DMS79 (cell line): Measurements from ENCODE around the gene NHP2.
"Not testable (repeated sequence)": the region's sequence is repeated elsewhere in the genome, so short reads cannot be mapped to it uniquely, and the experiment has no call there.

Experiments used
- DNase-seq: peaks from one replicate; lab custom pipeline; 2025; lab: John Stamatoyannopoulos, UW

NHP2 gene

GRCh38 chr5:178153530-178154340 is at the start of gene NHP2:
NHP2 (minus strand) TSS chr5:178153885; CDS start chr5:178153817, 68 bp downstream.
- peak; percentile 77 for DNase-seq

- DNase-seq: no peak
These were observed 48.9 kb upstream of the NHP2 start for GRCh38 chr5:178202541-178202940.

GRCh38 chr5:178201927-178202235 is 48.2 kb upstream of the NHP2 start:
- no peak for DNase-seq

GRCh38 chr5:178201221-178201926 is 47.7 kb upstream of the NHP2 start:
- DNase-seq: no peak

- DNase-seq: no peak
These were observed 46.1 kb upstream of the NHP2 start for GRCh38 chr5:178199581-178200434.

- no peak for DNase-seq
These were observed 45.0 kb upstream of the NHP2 start for GRCh38 chr5:178198706-178199105.

GRCh38 chr5:178198151-178198550 is 44.5 kb upstream of the NHP2 start:
- not testable (repeated sequence) for DNase-seq

GRCh38 chr5:178196986-178197385 is 43.3 kb upstream of the NHP2 start:
- DNase-seq: no peak

- no peak for DNase-seq
These were observed 42.7 kb upstream of the NHP2 start for GRCh38 chr5:178196281-178196812.

GRCh38 chr5:178194026-178194425 is 40.3 kb upstream of the NHP2 start:
- DNase-seq: no peak

- DNase-seq: no peak
These were observed 39.6 kb upstream of the NHP2 start for GRCh38 chr5:178193251-178193809.

GRCh38 chr5:178192787-178193186 is 39.1 kb upstream of the NHP2 start:
- DNase-seq: no peak

- DNase-seq: no peak
These were observed 38.6 kb upstream of the NHP2 start for GRCh38 chr5:178192244-178192643.

GRCh38 chr5:178191661-178192060 is 38.0 kb upstream of the NHP2 start:
- DNase-seq: no peak

GRCh38 chr5:178189433-178189832 is 35.7 kb upstream of the NHP2 start:
- DNase-seq: no peak

GRCh38 chr5:178187014-178187413 is 33.3 kb upstream of the NHP2 start, which contains the start of gene GMCL2:
GMCL2 (minus strand) TSS chr5:178187371; CDS start chr5:178187299, 72 bp downstream.
- no peak for DNase-seq

GRCh38 chr5:178186427-178186826 is 32.7 kb upstream of the NHP2 start:
- no peak for DNase-seq

GRCh38 chr5:178182158-178182876 is 28.6 kb upstream of the NHP2 start:
- no peak for DNase-seq

- DNase-seq: no peak
These were observed 26.6 kb upstream of the NHP2 start for GRCh38 chr5:178180141-178180863.

GRCh38 chr5:178177569-178177968 is 23.9 kb upstream of the NHP2 start:
- DNase-seq: no peak

- DNase-seq: no peak
These were observed 23.1 kb upstream of the NHP2 start for GRCh38 chr5:178176791-178177190.
